Esophagus muscularis mucosa (tissue), 4 donors: ENCODE data around the gene DRAP1. TPM values are rescaled to one million over a fixed set of nuclear protein-coding genes. Genes with fewer than 3 reads are reported as not detected.

Experiments
- DNase-seq: peaks from one replicate; pipeline ENCODE4 v3.0.0-alpha.2; 2017; ENCODE audit errors: extremely low spot score
- H3K27ac ChIP-seq, 4 donors: fragments of 200-600 bp; sonication (generic); replicated peaks in 1 of 4; 1 replicate in 3 of 4; 2 replicates in 1 of 4; pipeline ENCODE4 v1.5.1; 2016 to 2019; ENCODE audit warnings: mild to moderate bottlenecking in 1 of 4
- H3K27me3 ChIP-seq, 4 donors: fragments of 200-600 bp; sonication (generic); one replicate each; pipeline versions ENCODE4 v1.5.1 to v1.6.0; 2016 to 2019
- H3K36me3 ChIP-seq, 4 donors: fragments of 200-600 bp; sonication (generic); one replicate each; pipeline ENCODE4 v1.5.1; 2016 to 2019
- H3K4me1 ChIP-seq, 4 donors: fragments of 200-600 bp; sonication (generic); one replicate each; pipeline ENCODE4 v1.5.1; 2016 to 2019
- H3K4me3 ChIP-seq, 4 donors: fragments of 200-600 bp; sonication (generic); 1 replicate in 2 of 4; 2 replicates in 2 of 4; pipeline ENCODE4 v1.5.1; 2016 to 2019; ENCODE audit warnings: mild to moderate bottlenecking in 4 of 4, moderate library complexity in 1 of 4
- H3K9me3 ChIP-seq, 4 donors: fragments of 200-600 bp; sonication (generic); 1 replicate in 3 of 4; 2 replicates in 1 of 4; pipeline ENCODE4 v1.5.1; 2016 to 2019
- EP300 ChIP-seq: sonication (generic); formaldehyde crosslinking; IDR thresholded peaks from one replicate; pipeline ENCODE4 v1.6.1; 2017; ENCODE audit warnings: antibody characterized with exemption
- POLR2A ChIP-seq: fragments of 450-650 bp; IDR thresholded peaks from one replicate; pipeline ENCODE4 v1.6.1; 2017; ENCODE audit warnings: antibody characterized with exemption, moderate library complexity, mild to moderate bottlenecking, low read depth
- POLR2AphosphoS5 ChIP-seq, 2 donors: sonication (generic); formaldehyde crosslinking; IDR thresholded peaks; one replicate each; pipeline ENCODE4 v1.6.1; 2017; ENCODE audit warnings: antibody characterized with exemption in 2 of 2
- WGBS: methylation state at CpG from one replicate; pipeline ENCODE4 v1.1.5; 2018; 5-methylcytosine and 5-hydroxymethylcytosine counted together
- intact Hi-C: fragments of 100-400 bp; cut with DNase I; formaldehyde crosslinking; loops from one replicate; pipeline ENCODE4 v1.15.1; 2023
- total RNA-seq, 4 donors: library from RNA; depleted of rRNA; stranded (reverse); fragments of >200 nt; gene quantifications; one replicate each; pipeline versions ENCODE4 v1.1.0 to v1.2.1, GENCODE V29; 2016
- TF ChIP-seq, protein P1 (sequence below), 3 experiments: fragments of 200-600 bp in 2 of 3; fragments of 450-650 bp in 1 of 3; sonication (generic) in 2 of 3; IDR thresholded peaks; one replicate each; pipeline ENCODE4 v1.5.1; 2017 to 2019; ENCODE audit warnings: antibody characterized with exemption in 3 of 3, mild to moderate bottlenecking in 2 of 3, moderate library complexity in 1 of 3

The DRAP1 gene
- total RNA-seq, 4 donors from 2014 or later, result 78.4 to 122 (median 101) TPM

DNA sequence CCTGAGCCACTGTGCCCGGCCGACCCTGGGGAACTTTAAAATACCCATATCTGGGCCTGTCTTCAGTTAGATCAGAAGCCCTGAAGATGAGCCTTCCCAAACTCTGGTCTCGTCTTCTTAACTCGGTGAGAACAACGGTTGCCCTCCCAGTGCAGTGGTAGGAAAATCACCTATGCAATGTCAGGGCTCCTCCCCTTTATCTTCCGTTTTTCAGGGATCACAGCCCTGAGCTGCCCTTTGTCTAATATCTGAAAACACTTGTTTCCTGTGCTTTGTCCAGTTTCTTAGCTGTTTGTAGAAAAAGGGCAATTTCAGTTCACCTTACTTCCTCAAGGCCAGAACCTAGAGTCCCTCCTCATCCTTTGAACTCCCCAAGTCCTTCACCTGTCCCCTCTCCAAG is 9.4 kb downstream of the DRAP1 start:
- Histone ChIP-seq H3K36me3 (peaks cover 0 to 3% (median under 1%) of the 10 kb centered on the region in 4 donors), H3K27ac (no peak overlapping the region), H3K27me3 (peaks cover 0 to 6% (median 0%) of the 10 kb centered on the region in 4 donors), H3K4me3 (no peak overlapping the region), H3K4me1 (no peaks in the 10 kb centered on the region), H3K9me3 (no peaks in the 10 kb centered on the region)
- DNase-seq, result no peak
- TF ChIP-seq EP300 (no peak), POLR2AphosphoS5 (IDR thresholded peaks at IDR 0.05) (no peak), POLR2A (no peak)
- intact Hi-C loops, result loop anchor here (10.0 kb wide), 1 partner anchor 56 kb away; no protein-coding TSS in a partner anchor
- 72% methylated on average over 6 of the region's 6 CpGs for WGBS

DNA sequence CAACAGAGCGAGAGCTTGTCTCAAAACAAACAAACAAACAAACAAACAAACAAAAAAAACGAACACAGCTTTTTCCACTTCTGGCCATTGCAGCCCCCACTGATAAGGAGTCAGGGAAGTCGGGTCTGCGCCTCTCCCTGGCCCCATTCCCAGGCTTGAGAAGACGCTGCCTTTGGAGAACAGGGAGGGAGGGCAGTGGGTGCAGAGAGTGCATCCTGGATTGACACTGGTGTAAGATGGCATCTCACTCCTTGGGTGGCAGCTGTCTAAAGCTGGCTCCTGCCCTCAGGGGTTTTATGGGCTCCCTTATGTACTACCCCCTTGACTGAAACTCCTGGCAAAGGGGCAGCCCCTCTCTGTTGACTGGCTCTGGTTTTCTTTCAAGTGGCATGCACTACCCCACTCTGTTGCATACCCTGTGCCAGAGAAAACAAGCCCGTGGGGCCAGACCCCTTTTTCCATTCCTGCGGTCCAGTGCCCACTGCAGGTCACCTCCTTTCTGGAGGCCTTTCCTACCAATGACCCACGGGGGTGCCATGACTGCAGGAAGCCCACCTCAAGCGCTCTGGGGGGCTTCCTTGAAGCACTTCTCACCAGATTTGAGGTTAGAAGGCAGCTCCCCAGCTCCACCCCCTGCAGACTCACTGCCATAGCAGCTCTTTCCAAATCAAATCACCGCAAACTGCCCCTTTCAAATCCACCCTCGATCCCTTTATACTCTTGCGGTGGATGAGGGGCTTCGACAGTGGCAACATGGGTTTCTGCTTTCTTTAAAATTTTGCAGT is 12.7 kb downstream of the DRAP1 start:
- intact Hi-C loops, result no loop called here
- no peak for DNase-seq
- no peaks in the 10 kb centered on the region for H3K36me3 ChIP-seq
- H3K27me3 ChIP-seq, result peaks cover 0 to 6% (median 0%) of the 10 kb centered on the region in 4 donors
- H3K27ac ChIP-seq, result no peak overlapping the region
- no peak overlapping the region for H3K4me3 ChIP-seq
- TF ChIP-seq, protein P1, sequence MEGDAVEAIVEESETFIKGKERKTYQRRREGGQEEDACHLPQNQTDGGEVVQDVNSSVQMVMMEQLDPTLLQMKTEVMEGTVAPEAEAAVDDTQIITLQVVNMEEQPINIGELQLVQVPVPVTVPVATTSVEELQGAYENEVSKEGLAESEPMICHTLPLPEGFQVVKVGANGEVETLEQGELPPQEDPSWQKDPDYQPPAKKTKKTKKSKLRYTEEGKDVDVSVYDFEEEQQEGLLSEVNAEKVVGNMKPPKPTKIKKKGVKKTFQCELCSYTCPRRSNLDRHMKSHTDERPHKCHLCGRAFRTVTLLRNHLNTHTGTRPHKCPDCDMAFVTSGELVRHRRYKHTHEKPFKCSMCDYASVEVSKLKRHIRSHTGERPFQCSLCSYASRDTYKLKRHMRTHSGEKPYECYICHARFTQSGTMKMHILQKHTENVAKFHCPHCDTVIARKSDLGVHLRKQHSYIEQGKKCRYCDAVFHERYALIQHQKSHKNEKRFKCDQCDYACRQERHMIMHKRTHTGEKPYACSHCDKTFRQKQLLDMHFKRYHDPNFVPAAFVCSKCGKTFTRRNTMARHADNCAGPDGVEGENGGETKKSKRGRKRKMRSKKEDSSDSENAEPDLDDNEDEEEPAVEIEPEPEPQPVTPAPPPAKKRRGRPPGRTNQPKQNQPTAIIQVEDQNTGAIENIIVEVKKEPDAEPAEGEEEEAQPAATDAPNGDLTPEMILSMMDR (IDR thresholded peaks at IDR 0.05), result no peak
- TF ChIP-seq EP300, result no peak
- TF ChIP-seq POLR2A, result no peak
- no peak for TF ChIP-seq POLR2AphosphoS5 (IDR thresholded peaks at IDR 0.05)
- no peaks in the 10 kb centered on the region for H3K4me1 ChIP-seq
- WGBS, result 52% methylated on average over 13 of the region's 13 CpGs
- no peaks in the 10 kb centered on the region for H3K9me3 ChIP-seq

GRCh38 chr11:65932558-65932919 is 13.3 kb downstream of the DRAP1 start:
- Histone ChIP-seq H3K4me1 (no peaks in the 10 kb centered on the region), H3K27ac (no peak overlapping the region), H3K36me3 (no peaks in the 10 kb centered on the region), H3K9me3 (no peaks in the 10 kb centered on the region), H3K4me3 (no peak overlapping the region), H3K27me3 (peaks cover 0 to 9% (median 0%) of the 10 kb centered on the region in 4 donors)
- no peak for DNase-seq
- intact Hi-C loops, result no loop called here
- no peak for TF ChIP-seq EP300
- no peak for TF ChIP-seq POLR2AphosphoS5 (IDR thresholded peaks at IDR 0.05)
- no peak for TF ChIP-seq POLR2A
- TF ChIP-seq, protein P1 (IDR thresholded peaks at IDR 0.05), result no peak
- WGBS, result 36% methylated on average over 9 of the region's 9 CpGs

GRCh38 chr11:65934014-65934413 is 14.8 kb downstream of the DRAP1 start:
- H3K4me1 ChIP-seq, result no peaks in the 10 kb centered on the region
- intact Hi-C loops, result no loop called here
- no peak overlapping the region for H3K27ac ChIP-seq
- no peak for TF ChIP-seq POLR2AphosphoS5 (IDR thresholded peaks at IDR 0.05)
- TF ChIP-seq, protein P1 (IDR thresholded peaks at IDR 0.05), result no peak
- no peak for TF ChIP-seq POLR2A
- no peak for TF ChIP-seq EP300
- no peaks in the 10 kb centered on the region for H3K9me3 ChIP-seq
- DNase-seq, result no peak
- H3K27me3 ChIP-seq, result peaks cover 0 to 21% (median 0%) of the 10 kb centered on the region in 4 donors
- H3K4me3 ChIP-seq, result no peak overlapping the region
- no peaks in the 10 kb centered on the region for H3K36me3 ChIP-seq
- WGBS, result 49% methylated on average over 4 of the region's 4 CpGs

- TF ChIP-seq POLR2AphosphoS5 (IDR thresholded peaks at IDR 0.05) (no peak), EP300 (no peak)
- intact Hi-C loops, result no loop called here
- WGBS, result 68% methylated on average over 4 of the region's 4 CpGs
- H3K36me3 ChIP-seq, result no peaks in the 10 kb centered on the region
- H3K27me3 ChIP-seq, result peaks cover 0 to 18% (median 0%) of the 10 kb centered on the region in 4 donors
- DNase-seq, result no peak
- H3K4me1 ChIP-seq, result no peaks in the 10 kb centered on the region
- no peak overlapping the region for H3K27ac ChIP-seq
- no peaks in the 10 kb centered on the region for H3K9me3 ChIP-seq
- H3K4me3 ChIP-seq, result no peak overlapping the region
These were observed 18.5 kb downstream of the DRAP1 start for GRCh38 chr11:65937766-65938165.
